HPDE6-E6E7 (cell line): ENCODE data around the gene MYLK4.

Experiments
- DNase-seq: peaks from one replicate; pipeline ENCODE4 v3.0.0; 2011; ENCODE audit warnings: missing footprints; ENCODE audit errors: extremely low spot score

Gene MYLK4

GRCh38 chr6:2708456-2708855 lies 42.3 kb downstream of the MYLK4 start:
- no peak for DNase-seq

- DNase-seq, result no peak
Observed at GRCh38 chr6:2706558-2706957, 44.2 kb downstream of the MYLK4 start.

DNA sequence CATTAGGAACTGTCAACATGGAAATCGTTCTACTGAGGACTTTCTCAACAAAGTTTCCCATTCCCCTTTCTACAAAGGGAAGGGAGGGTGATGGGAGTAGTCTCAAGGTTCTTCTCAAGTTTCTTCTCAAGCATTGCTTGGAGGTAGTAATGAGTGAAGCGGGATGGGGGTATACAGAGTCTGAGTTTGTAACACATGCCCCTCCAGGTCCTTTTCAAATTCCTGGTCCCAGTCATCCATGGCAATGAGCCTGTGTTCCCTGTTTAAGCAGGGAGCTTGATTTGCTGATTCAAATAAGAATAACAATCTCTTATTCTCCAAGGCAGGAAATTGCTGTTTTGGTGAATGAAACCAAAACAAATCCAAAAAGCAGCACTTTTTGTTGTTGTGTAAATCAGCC lies 45.5 kb downstream of the MYLK4 start:
- DNase-seq, result no peak

- DNase-seq, result no peak
Observed at GRCh38 chr6:2697291-2697690, 53.4 kb downstream of the MYLK4 start.

GRCh38 chr6:2695454-2696095 lies 55.1 kb downstream of the MYLK4 start:
- DNase-seq, result no peak

DNA sequence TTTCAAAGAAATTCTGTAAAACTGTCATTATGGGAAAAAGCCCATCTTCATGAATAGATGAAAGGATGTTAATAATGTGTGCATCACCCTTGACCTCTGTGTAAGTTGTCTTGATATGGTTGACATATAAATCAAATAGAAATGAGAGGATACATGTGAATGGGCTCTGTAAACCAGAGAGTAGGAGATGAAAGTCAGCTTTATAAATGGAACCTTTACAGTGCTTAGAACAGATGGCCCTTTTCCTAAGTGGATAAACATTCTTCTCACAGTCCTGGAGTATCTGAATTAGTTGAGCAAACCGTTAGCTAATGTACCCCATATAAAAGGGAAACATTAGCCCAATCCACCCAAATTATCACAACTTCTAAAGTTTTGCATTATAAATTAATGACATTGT lies 57.5 kb downstream of the MYLK4 start:
- DNase-seq, result no peak

- DNase-seq, result peak; percentile 82
Observed at GRCh38 chr6:2688401-2689064, 62.2 kb downstream of the MYLK4 start.

DNA sequence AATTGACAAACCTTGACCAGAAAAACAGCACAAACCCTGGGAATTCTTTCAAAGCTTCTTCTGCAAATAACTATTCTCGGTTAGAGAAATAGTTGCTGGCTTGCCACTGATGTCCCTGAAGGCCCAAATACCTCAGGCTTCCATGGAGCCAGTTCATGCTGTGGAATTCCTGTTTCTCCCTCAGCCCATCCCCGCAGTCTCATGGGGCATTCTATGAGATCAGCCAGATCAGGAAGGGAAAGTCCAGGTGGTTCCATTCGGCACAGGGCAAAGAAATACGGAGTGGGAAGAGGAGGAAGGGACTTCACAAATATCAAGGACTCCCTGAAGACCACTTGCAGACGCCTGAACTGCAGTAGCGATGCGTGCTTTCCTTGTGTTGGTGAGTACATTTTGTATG lies 63.3 kb downstream of the MYLK4 start:
- no peak for DNase-seq

DNA sequence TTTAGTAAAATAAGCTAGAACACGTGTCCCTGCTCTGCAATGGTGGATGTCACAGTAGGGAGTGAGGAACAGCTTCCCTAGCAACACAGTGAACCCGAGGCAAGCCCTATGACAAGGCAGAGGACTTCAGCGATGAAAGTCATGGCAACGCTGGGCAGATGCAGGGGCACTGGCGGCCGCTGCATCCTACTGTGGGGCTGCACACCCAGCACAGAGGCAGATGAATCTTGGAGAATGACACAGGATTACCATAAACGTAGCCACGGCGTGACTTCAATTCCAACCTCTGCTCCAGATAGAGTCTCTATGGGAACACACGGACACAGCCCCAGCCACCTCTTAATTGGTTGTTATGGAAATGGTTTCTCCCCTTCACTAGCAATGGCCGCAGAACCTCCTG lies 64.2 kb downstream of the MYLK4 start:
- no peak for DNase-seq

DNA sequence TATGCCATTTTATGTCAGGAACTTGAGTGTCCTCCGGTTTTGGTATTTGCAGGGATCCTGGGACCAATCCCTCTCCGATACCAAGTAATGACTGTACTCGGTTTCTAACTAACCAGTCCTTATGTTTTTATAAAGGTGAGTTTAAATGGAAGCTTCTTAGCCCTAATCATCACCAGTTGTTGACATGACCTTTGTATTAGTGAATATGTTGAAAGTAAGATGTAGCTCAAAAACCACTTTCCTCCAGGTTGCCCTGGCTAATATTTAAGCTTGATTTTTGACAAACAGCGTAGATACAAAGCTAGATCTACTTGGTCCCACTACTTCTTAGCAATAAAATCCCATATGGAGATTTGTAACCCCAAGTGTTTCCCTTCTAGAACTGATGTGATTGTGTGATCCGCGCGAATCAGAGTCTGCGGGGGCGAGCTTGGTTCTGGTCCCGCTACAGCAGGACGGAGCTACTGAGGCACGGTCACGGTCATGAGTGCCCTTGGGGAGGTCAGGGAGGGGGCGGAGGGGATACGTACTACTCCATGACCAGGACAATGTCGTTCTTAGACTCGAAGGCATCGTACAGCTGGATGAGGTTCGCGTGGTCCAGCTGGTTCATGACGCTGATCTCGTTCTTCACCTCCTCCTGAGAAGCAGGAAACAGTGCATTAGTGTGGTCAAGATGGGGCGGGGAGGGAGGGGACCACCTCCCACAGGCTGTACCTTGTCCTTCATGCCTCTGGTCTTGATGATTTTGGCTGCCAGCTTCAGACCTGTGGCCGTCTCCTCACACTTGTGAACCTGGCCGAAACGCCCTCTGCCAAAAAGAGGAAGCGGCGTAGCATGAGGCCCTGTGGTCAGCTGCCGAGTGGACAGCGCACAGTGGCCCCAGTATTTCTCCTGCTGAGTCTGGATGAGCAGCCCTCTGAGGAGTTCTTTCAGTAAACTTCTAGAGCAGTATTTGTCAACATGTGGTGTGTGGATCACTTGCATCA lies 65.7 kb downstream of the MYLK4 start:
- no peak for DNase-seq

DNA sequence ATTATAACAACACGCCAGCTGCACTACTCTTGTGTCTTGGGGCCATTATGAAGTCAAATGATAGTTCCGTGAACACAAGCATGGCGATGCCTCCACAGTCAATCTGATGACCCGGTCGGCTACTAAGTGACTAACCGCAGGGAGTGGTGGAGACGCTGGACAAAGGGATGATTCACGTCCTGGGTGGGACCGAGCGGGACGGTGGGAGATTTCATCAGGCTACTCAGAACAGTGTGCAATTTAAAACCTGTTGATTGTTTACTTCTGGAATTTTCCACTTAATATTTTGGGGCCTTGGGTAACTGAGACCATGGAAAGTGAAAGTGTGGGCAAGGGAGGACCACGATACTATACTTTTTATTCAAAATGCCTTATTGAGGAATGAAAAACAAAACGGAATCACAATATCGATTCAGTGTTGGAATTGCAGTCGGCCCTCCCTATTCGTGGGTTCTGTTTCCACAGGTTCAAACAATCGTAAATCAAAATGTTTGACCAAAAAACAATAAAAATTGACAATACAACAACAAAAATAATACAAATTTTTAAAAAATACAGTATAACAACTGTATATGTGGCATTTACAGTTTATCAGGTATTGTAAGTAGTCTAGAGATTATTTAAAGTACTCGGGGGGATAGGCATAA lies 66.5 kb downstream of the MYLK4 start:
- peak; percentile 84 for DNase-seq

DNA sequence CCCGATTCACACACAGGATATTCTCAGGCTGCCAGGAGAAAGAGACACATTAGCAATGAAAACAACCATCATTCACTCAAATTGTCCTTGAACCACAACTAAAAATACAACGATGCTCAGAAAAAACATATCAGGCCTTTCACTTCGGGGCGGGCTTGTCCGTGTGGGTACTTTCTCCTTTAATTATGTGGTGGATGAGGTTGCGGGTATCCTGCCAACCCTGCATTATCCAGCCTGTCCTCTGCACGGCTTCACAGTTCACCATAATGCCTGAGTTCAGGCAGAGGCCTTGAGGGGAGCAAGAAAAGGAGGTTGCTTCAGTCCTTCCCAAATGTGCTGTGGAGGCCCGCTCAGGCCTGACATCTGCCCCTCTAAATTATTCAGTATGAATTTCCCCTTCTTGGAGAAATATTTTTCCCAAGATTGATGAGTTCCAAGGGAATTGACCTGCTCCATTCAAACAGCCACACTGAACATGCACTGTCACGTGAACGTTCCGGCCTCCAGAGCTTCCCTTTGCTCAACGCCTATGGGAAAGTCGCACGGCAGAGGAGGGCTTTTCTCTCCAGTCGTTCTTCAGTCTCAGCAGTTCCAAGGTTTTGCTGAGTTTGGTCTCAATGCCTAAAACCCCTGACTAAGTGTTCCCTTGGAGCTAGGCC lies 70.3 kb downstream of the MYLK4 start:
- no peak for DNase-seq

DNA sequence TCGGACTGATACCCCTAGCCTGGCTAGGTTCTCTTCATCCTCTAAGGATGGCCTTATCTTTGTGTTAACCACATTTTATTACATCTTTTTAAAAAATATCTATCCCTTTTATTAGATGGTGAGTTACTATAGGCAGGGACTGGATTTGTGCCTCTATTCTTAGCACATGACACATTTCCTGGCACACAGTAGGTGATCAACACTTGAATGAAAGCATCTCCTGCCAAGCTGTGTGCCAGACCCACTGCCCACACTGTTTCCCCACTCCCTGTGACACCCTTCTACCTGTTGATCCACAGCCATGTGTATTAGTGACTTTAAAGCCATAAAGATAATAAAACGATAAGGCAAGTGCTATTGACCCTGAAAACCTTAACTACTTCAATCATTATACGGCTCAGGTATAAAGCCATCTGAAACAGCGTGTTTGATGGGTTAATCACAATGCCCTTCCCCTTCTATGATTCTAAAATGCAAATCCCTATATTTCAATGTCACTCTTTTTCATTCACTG lies 73.6 kb downstream of the MYLK4 start:
- DNase-seq, result no peak

DNA sequence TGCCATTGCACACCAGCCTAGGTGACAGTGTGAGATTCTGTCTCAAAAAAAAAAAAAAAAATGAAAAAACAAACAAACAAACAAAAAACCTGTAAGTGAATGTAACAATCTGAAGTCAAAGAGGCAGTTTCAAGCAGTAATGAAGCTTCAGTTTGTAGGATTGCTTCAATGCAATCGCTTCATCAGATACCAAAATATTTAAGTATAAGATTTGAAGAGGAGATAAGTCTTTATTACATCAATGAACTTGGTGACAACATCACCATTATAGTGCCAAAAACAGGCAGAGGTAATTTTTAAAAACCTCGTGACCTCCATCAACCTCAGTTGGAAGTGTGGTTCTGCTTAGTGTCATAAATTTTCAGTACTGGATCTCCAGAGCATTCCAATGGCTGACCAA lies 74.7 kb downstream of the MYLK4 start:
- no peak for DNase-seq

DNA sequence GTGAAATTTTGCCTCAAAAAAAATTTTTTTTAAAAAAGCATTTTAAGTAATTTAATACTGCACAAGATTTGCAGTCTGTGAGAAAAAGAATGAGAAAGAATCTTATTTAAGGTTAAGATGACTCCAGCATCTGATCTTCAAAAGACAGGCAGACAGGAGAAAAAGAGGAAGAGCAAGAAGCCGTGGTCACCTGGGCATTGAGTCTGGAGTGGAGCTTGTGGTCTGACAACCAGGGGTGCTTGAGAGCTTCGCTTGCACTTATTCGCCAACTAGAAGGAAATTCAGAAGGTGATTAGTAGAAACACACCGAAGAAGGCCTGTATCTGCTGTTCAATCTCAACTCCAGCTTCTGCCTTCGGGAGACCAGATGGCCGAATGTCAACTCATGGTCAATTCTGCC lies 75.9 kb downstream of the MYLK4 start:
- no peak for DNase-seq

DNA sequence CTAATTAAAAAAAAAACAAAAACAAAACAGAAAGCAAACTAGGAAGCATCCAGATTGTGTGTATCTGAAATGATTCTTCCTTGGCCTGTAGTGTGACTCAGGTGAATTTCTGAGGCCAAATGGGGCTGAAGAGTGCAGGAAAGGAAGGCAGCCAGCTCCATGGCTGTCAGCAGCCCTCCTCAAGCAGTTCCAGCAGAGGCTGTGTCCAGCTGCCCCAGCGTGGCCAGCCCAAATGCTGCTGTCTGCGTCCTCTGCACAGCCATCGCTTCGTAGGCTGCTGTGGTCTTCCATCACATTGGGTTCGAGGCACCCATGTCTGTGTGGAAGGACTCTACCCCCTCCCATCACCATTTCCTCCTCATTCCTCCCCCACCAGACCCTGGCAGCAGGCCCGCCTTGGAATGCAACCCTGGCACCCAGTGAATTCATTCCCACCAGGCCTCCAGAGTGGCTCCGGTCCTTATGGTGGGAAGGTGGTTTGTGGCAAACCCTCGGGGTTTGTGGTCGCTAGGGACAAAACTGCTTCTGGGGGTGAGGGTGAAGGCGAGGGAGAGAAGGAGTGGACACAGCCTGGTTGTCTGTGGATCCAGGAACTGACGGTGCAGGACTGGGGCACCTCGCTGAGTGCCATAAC lies 81.5 kb downstream of the MYLK4 start:
- no peak for DNase-seq

- DNase-seq, result no peak
Observed at GRCh38 chr6:2667617-2668016, 83.1 kb downstream of the MYLK4 start.

DNA sequence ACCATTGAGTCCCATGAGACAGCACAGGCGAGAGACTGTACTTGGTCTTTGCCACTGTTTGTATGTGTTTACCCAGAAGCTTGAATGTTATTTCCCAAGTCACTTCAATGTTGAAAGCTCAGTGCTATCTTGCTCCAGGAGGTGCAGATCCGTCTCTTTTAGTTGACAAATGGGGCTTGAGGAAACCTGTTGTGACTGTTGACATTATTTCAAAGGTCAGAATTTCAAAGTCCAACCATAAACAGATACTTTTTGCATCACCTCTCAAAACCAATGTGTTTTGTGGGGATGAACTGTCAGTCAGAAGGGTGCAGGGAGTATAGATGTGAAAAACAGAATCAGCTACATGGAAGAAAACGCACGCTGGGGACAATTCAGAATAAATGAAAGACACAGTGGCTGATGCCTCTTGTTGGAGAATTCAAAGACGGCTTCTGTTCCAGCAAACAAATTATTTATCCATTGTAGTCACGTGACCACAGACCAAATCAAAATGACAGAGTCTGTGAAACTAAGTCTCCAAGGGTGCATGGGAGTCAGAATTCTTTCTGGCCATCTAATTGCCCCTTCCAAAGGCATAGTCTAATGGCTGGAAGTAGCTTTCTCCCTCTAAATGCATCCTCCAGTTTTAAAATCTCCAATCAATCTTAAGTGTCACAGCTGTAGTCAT lies 83.7 kb downstream of the MYLK4 start:
- DNase-seq, result no peak

DNA sequence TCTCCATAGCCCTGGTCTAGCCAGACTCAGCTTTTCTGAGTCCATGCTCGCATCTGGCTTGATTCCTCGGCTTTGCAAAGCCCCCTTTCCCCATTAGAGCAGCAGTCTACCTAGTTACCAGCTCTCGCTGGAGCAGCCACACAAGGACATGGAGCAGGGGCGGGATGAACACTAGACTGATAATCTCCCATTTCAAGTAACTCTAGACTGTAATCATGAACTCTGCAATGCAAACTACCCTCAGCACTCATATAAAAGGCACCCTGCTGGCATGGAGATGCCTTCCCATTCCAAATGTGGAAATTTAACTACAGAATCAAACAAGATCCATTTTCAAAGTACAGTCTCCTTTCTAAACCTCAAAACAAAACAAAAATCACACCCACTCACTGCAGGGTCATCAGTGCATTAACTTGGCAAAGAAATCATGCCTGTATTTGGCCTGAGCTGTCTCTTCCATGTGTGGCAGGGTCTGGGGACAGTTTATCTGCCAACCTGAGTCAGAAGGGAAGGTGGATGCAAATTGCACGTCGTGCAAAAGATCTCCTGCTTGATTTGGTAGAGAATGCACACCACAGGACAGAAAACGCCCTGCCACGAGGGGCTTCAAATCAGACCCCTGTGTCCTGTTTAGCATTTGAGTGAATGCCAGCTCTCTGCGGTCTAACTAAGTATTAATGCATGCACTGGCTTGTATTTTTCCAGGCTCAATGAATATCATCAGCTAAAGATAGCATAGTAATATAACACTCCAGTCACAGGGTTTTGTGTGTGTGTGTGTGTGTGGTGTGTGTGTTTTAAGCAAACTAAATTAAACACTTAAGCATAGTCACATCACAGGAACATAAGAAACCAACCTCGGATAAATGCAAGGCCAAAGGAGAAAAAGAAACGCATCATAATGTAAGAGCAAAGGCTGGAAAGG lies 85.3 kb downstream of the MYLK4 start:
- DNase-seq, result no peak
